Lower lobe of right lung (tissue), 2 donors: ENCODE data around the gene TRPM8. TPM values are rescaled to one million over a fixed set of nuclear protein-coding genes. Genes with fewer than 3 reads are reported as not detected.
"Not testable (repeated sequence)": the region's sequence is repeated elsewhere in the genome, so short reads cannot be mapped to it uniquely, and the experiment has no call there.

Experiments used
- ATAC-seq, 2 donors: fragments of 200-7000 bp; cut with Tn5 transposase; one replicate each; pipeline ENCODE4 v1.9.1; 2020 to 2022; ENCODE audit warnings: mild to moderate bottlenecking in 2 of 2, moderate library complexity in 2 of 2
- DNase-seq: peaks from one replicate; pipeline ENCODE4 v3.0.0-alpha.2; 2020
- H3K27ac ChIP-seq: fragments of 200-600 bp; one replicate; pipeline ENCODE4 v1.8.0; 2022
- H3K27me3 ChIP-seq: fragments of 200-600 bp; one replicate; pipeline ENCODE4 v1.8.0; 2022; ENCODE audit warnings: low read depth
- H3K36me3 ChIP-seq: fragments of 200-600 bp; one replicate; pipeline ENCODE4 v1.8.0; 2022; ENCODE audit warnings: mild to moderate bottlenecking
- H3K4me1 ChIP-seq: fragments of 200-600 bp; one replicate; pipeline ENCODE4 v1.8.0; 2022
- H3K4me3 ChIP-seq: fragments of 200-600 bp; one replicate; pipeline ENCODE4 v1.8.0; 2022; ENCODE audit warnings: mild to moderate bottlenecking
- H3K9me3 ChIP-seq: fragments of 200-600 bp; one replicate; pipeline ENCODE4 v1.8.0; 2022
- intact Hi-C: fragments of 100-400 bp; cut with DNase I; formaldehyde crosslinking; loops from one replicate; pipeline ENCODE4 v1.11.0; 2022
- total RNA-seq: library from RNA; stranded (reverse); fragmentation: NEBNext Ultra II Directional; extraction: Animal tissue kit (Norgen Biotek cat#: 25700); gene quantifications from one replicate; pipeline ENCODE4 v1.2.1, GENCODE V29; 2021
- TF ChIP-seq, protein P1 (sequence below): fragments of 200-600 bp; IDR thresholded peaks from one replicate; pipeline ENCODE4 v1.8.0; 2022; ENCODE audit warnings: antibody characterized with exemption, mild to moderate bottlenecking
- donor health status: DM: no; HTN: yes; CAD: no; lungs with severe emphysema.

Gene TRPM8
- total RNA-seq, 1 donor from 2014 or later, result not detected

DNA sequence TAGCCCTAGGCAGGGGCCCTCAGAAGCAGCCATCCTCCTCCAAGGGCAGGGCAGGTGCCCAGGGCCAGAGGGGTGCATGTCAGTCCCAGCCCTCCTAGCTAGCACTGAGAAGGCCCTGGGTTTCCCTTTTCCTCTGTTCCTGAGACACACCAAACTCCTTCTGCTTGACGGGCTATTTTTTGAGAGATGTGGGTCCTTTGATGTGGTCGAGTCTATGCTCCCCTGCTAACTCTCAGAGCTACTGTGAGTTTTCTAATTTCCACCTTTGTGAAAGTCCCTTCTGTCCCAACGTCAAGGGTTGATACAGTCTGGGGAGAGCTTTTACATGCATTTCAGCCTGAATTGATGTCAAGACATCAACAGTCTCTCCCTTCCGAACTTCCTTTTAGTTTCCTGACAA, 51.4 kb downstream of the TRPM8 start:
- intact Hi-C loops, result no loop called here
- TF ChIP-seq, protein P1, sequence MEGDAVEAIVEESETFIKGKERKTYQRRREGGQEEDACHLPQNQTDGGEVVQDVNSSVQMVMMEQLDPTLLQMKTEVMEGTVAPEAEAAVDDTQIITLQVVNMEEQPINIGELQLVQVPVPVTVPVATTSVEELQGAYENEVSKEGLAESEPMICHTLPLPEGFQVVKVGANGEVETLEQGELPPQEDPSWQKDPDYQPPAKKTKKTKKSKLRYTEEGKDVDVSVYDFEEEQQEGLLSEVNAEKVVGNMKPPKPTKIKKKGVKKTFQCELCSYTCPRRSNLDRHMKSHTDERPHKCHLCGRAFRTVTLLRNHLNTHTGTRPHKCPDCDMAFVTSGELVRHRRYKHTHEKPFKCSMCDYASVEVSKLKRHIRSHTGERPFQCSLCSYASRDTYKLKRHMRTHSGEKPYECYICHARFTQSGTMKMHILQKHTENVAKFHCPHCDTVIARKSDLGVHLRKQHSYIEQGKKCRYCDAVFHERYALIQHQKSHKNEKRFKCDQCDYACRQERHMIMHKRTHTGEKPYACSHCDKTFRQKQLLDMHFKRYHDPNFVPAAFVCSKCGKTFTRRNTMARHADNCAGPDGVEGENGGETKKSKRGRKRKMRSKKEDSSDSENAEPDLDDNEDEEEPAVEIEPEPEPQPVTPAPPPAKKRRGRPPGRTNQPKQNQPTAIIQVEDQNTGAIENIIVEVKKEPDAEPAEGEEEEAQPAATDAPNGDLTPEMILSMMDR, result no peak
- Histone ChIP-seq H3K9me3 (no peaks in the 10 kb centered on the region), H3K4me1 (no peaks in the 10 kb centered on the region), H3K27ac (no peak overlapping the region), H3K4me3 (no peak overlapping the region), H3K36me3 (no peaks in the 10 kb centered on the region), H3K27me3 (no peaks in the 10 kb centered on the region)
- ATAC-seq (no peak), DNase-seq (no peak)

DNA sequence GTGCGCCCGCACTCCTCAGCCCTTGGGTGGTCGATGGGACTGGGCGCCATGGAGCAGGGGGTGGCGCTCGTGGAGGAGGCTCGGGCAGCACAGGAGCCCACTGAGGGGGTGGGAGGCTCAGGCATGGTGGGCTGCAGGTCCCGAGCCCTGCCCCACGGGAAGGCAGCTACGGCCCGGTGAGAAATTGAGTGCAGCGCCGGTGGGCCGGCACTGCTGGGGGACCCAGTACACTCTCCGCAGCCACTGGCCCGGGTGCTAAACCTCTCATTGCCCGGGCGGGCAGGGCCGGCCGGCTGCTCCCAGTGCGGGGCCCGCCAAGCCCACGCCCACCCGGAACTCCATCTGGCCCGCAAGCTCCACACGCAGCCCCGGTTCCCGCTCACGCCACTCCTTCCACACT, 55.3 kb downstream of the TRPM8 start:
- not testable (repeated sequence) for H3K36me3 ChIP-seq, DNase-seq, H3K4me3 ChIP-seq, H3K27me3 ChIP-seq, ATAC-seq, H3K4me1 ChIP-seq, H3K27ac ChIP-seq, H3K9me3 ChIP-seq
- intact Hi-C loops, result loop anchor here (10.0 kb wide), 1 partner anchor 572 kb away; no protein-coding TSS in a partner anchor

DNA sequence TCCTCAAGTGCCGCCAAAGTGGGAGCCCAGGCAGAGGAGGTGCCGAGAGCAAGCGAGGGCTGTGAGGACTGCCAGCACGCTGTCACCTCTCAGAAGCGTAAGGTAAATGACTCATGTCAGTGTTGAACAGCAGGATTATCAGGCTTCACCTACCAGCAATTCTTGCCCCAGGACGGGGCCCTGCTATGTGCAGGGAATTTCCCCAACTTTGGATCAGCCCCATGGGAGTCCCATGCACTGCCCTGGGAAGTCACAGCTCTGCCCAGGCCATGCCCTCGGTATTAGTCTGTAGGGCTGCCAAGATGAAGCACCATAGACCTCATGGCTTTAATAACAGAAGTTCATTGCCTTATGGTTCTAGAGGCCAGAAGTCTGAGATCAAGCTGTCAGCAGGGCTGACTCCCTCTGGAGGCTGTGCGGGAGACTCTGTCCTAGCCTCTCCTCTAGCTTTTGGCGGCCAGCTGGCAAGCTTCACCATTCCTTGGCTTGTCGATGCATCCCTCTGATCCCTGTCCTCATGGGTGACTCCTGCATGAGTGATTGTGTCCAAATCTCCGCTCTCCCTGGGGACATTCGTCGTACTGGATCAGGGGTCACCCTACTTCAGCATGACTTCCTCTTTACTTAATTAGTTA, 55.9 kb downstream of the TRPM8 start:
- no peaks in the 10 kb centered on the region for H3K4me1 ChIP-seq
- H3K9me3 ChIP-seq, result no peaks in the 10 kb centered on the region
- no peak overlapping the region for H3K27ac ChIP-seq
- no peak for ATAC-seq
- no peaks in the 10 kb centered on the region for H3K27me3 ChIP-seq
- intact Hi-C loops, result loop anchor here (10.0 kb wide), 1 partner anchor 572 kb away; no protein-coding TSS in a partner anchor
- no peak for DNase-seq
- TF ChIP-seq, protein P1, result no peak
- no peaks in the 10 kb centered on the region for H3K36me3 ChIP-seq
- no peak overlapping the region for H3K4me3 ChIP-seq

DNA sequence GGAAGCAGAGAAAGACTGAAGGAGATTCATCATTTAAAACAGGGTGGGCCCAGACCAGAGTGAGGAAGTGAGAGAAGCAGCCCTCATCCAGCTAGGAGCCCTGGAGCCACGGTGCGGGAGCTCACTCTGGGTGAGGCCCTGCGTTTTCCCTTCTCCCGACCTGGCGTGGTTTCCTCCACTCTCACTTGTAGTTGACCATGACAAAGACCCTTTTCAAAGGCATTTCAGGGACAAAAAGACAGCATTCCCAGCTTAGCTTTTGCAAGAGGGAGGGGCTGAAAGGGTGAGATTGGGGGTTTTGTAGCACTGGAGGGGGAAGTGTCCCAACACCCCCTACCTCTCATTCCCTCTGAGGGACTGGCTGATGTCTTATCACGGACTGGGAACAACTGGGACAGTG, 56.6 kb downstream of the TRPM8 start:
- no peaks in the 10 kb centered on the region for H3K4me1 ChIP-seq
- H3K4me3 ChIP-seq, result no peak overlapping the region
- no peaks in the 10 kb centered on the region for H3K27me3 ChIP-seq
- intact Hi-C loops, result loop anchor here (10.0 kb wide), 1 partner anchor 571 kb away; no protein-coding TSS in a partner anchor
- ATAC-seq (no peak), DNase-seq (no peak)
- H3K9me3 ChIP-seq, result no peaks in the 10 kb centered on the region
- no peaks in the 10 kb centered on the region for H3K36me3 ChIP-seq
- H3K27ac ChIP-seq, result no peak overlapping the region
- TF ChIP-seq, protein P1, result no peak

DNA sequence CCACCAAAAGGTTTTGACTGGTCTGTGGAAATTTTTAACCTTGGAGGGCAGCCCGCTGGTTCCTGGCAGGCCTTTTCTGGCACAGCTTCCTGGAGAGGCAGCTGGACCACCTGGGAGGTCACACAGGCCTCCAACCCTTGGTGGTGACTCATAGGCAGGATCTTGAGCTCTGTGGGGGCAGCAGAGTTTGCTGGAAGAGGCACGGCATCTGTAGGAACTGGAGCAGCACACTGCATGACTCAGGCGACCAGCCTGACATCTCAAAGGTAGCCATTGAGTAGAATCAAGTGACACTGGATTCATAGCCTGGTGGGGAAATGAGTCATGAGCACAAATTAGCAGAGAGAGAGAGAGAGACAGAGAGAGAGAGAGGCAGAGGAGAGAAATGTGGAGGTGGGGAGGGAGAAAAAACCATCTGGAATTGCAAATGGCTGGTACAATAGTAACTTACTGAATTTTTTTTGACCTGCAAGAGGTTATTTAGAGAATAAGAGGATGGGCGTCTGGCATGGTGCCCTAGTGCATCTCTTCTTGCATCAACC, 57.4 kb downstream of the TRPM8 start:
- ATAC-seq, result peak in 1 of 2 donors; percentile 66
- Histone ChIP-seq H3K27me3 (no peaks in the 10 kb centered on the region), H3K4me1 (no peaks in the 10 kb centered on the region), H3K9me3 (no peaks in the 10 kb centered on the region), H3K4me3 (no peak overlapping the region), H3K27ac (no peak overlapping the region), H3K36me3 (no peaks in the 10 kb centered on the region)
- TF ChIP-seq, protein P1, result no peak
- no peak for DNase-seq
- intact Hi-C loops, result loop anchor here (10.0 kb wide), 1 partner anchor 570 kb away; no protein-coding TSS in a partner anchor

DNA sequence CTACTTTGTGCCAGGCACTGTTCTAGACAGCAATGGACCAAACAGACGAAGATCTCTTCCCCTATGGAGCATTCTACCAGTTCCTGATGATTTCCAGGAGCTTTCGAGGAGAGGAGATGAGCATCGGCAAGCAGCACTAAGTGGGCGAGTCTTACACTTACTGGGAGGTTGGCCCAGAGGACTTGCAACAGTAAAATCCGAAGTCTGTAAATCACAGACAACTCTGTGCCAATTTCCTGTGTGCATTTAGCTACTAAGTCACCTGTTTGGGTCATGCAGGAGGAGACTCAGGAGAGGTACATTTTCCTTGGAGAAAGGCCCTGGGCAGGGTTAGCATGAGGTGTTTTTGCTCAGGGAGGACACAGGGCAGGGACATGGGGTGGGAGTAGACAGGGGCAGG, 58.9 kb downstream of the TRPM8 start:
- TF ChIP-seq, protein P1, result no peak

More for the DNA sequence above, 58.9 kb downstream of the TRPM8 start:
- Histone ChIP-seq H3K27ac (no peak overlapping the region), H3K27me3 (no peaks in the 10 kb centered on the region), H3K4me3 (no peak overlapping the region), H3K36me3 (no peaks in the 10 kb centered on the region), H3K9me3 (no peaks in the 10 kb centered on the region), H3K4me1 (no peaks in the 10 kb centered on the region)
- DNase-seq (no peak), ATAC-seq (no peak)
- intact Hi-C loops, result loop anchor here (10.0 kb wide), 1 partner anchor 569 kb away; no protein-coding TSS in a partner anchor
